ENCODE data around the gene PRX. TPM values are rescaled to one million over a fixed set of nuclear protein-coding genes. Genes with fewer than 3 reads are reported as not detected.

The PRX gene
- 0.80 TPM for total RNA-seq

DNA sequence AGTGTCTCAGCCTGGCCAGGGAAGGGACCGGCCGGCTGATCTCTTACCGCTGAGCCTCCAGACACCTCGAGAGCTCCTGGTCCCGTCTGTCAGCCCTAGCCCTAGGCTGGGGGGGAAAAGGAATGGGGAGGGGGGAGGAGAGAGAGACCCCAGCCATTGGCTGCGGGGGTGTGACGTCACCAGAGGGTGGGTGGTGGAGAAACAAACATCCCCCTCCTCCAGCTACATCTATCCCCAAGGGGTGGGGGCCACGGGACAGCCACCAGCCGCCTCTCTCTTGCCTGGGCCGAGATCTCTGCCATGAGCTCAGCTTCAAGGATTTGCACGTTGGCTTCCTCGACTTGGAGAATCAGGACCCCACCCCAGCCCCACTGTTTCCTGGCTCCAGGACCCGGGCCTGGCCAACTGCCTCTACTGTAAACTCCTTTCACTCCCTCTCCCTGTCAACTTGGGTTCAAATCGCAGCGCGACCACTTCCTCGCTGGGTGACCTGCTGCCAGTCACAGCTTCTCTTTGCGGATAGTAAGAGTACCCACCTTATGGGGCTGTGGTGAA, at the start of gene PRX:
PRX (minus strand) TSS at position 88 of the 555 bp plus-strand sequence. CDS start 5,446 bp downstream, outside the sequence.
- ATAC-seq: no peak

DNA sequence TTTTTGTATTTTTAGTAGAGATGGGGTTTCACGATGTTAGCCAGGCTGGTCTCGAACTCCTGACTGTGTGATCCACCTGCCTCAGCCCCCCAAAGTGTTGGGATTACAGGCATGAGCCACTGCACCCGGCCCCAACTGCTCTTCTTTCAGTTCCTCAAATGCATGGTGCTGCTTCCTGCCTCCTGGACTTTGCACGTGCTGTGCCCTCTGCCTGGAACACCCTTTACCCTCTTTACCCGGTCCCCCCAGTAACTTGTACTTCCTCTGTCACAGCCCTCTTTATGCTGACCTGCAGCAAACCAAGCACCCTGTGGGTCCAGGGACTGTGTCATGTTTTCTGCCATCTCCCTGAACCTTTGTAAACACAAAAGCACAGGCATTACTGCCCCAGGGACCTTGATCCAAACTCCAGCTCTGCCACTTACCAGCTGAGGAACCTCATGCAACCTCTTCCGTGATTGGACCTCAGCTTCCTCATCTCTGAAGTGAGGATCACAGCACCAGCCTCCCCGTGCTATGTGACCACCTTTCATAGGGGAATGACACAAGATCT, 48.6 kb upstream of the PRX start:
- ATAC-seq: no peak

DNA sequence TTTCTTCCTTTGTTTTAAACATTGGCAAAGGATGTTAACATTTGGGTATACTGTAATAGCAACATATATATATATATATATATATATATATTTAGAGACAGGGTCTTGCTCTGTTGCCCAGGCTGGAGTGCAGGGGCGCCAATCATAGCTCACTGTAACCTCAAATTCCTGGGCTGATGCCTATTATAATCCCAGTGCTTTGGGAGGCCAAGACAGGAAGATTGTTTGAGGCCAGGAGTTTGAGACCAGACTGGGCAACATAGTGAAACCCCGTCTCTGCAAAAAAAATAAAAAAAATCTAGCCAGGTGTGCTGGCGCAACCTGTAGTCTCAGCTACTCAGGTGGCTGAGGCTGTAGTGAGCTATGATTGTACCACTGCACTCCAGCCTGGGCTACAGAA, 47.0 kb upstream of the PRX start:
- ATAC-seq: no peak

DNA sequence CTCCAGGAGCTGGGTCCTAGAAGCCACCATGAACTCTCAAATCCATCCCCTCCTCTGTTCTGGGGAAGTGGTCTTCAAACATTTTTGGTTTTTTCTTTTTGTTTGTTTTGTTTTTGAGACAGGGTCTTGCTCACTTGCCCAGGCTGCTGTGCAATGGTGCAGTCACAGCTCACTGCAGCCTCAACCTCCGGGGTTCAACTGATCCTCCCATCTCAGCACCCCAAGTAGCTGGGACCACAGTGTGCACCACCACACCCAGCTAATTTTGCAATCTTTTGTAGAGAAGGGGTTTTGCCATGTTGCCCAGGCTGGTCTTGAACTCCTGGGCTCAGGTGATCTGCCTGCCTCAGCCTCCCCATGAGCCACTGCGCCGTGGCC, 45.4 kb upstream of the PRX start:
- no peak for ATAC-seq

- peak; percentile 4 for ATAC-seq
Measured at GRCh38 chr19:40457953-40458596, 44.9 kb upstream of the PRX start.

DNA sequence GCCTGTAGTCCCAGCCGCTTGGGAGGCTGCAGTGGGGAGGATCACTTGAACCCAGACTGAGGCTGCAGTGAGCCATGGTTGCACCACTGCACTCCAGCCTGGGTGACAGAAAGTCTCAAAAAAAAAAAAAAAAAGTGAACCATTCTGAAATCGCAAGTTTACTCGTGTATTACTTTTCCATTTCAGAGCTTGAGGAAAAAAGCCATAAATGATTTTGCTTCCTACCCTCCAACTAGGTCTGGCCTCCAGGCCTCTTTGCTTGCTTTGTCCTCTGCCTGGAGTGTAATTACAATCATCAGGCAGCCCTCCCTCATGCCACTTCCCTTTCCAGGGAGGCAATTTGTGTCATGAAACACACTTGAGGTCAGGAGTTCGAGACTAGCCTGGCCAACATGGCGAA, 43.9 kb upstream of the PRX start:
- ATAC-seq: no peak

DNA sequence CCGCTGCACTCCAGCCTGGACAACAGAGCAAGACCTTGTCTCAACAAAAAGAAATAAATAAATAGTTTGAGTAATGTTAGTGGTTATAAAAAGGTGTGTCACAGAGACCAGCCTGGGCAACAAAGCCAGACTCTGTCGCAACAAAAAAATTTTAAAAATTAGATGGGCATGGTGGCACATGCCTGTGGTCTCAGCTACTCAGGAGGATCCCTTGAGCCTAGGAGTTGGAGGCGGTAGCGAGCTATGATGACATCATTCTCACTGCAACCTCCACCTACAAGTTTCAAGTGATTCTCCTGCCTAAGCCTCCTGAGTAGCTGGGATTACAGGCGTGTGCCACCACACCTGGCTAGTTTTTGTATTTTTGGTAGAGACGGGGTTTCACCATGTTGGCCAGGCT, 40.8 kb upstream of the PRX start:
- ATAC-seq: peak; percentile 32

- ATAC-seq: peak; percentile 20
Measured at GRCh38 chr19:40453151-40453735, 40.1 kb upstream of the PRX start.

DNA sequence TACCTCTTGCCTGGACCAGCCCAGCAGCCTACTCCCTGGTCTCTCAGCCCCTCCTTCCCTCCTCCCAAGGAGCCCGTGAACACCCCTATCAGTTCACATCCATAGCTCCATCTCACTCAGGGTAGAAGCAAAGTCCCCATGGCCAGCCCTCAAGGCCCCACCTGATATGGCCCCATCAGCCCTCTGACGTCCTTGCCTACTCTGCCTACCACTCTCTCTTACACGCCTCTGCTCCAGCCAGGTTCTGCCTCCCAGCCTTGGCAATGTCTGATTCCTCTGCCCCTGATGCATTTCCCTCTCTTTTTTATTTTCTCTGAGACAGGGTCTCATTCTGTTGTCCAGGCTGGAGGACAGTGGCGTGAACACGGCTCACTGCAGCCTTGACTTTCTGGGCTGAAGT, 38.8 kb upstream of the PRX start:
- ATAC-seq: no peak

GRCh38 chr19:40450664-40451063, 37.5 kb upstream of the PRX start:
- no peak for ATAC-seq

DNA sequence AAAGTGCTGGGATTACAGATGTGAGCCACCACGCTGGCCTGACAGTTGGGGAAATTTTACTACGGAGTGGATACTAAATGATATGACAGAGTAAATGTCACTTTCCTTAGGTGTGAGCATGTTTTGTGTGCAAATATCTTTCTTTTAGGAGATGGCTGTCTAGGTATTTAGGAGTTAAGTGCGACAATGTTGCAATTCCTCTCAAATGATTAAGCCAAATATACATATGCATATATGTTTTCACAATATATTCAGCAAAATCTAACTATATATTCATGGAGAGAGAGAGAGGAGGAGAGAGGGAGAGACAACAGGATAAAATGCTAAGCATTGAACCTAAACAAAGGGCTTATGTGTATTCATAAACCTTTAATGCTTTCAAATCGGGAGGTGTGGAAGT, 36.3 kb upstream of the PRX start:
- no peak for ATAC-seq

- no peak for ATAC-seq
Measured at GRCh38 chr19:40446263-40446784, 33.1 kb upstream of the PRX start.

DNA sequence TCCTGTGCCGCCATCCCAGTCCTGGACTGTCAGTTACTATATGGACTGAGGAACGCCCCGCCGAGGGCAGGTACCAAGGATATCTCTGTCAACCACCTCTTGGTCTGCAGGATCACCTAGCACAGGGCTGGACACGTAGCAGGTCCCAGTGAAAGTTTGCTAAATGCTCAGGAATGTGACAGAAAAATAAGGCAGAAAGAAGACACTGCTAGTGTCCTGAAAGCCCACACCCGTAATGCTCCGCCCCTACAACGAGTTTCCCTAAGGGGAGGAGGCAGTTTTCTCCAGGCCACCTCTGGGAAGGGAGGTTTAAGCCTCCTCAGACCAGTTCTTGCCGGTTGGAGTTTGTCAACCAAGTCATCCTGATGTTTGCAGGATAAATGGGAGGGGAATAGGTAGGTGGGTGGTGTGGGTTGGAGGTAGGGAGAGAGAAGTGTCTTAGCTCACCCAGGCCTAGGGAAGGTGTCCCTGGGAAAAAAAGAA, 32.6 kb upstream of the PRX start:
- ATAC-seq: no peak

- no peak for ATAC-seq
Measured at GRCh38 chr19:40444825-40445312, 31.7 kb upstream of the PRX start.

DNA sequence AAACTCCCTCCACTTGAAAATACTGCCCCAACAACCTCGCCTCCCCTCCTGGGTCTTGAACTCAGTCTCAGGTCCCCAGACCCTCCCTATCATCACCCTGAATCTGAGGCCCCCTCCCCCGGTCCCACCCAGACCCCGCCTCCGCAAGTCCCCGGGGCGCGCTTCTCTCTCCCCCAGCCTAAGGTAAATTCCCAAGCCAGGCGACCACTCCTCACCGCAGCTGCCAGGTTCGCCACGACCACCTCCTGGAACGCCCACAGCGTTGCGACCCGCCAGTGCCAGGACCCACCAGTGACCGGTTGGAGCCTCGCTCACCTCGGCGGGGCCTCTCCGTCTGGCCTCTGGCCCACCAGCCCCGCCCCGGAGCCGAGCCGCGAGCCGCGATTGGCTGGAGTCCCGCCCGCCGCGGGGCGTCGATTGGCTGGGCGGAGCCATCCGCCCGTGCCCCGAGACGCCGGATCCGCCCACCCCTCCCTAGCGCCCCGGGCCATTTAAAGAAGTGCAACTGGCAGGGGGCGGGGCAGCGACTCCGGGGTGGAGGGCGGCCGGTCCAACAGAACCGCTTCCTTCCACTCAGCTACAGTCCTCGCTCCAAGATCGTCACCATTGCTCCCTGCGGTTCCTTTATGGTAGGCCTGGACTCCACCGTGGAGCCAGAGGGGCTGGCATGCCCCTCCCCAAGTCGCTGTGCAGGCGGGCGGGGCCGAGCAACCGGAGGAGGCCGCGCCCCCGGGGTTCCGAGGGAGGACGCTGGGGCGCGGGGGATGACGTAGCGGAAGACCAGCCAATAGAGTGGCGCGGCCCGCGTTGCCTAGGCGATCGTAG, 31.0 kb upstream of the PRX start, which contains the start of gene SERTAD3:
SERTAD3 (minus strand) TSS at position 336 of the 825 bp plus-strand sequence. CDS start 2,255 bp downstream, outside the sequence.
- peak; percentile 83 for ATAC-seq

GRCh38 chr19:40443131-40443999, 30.2 kb upstream of the PRX start:
- ATAC-seq: peak; percentile 87

- no peak for ATAC-seq
Measured at GRCh38 chr19:40442328-40443130, 29.4 kb upstream of the PRX start.

GRCh38 chr19:40441719-40442253, 28.6 kb upstream of the PRX start:
- ATAC-seq: no peak

DNA sequence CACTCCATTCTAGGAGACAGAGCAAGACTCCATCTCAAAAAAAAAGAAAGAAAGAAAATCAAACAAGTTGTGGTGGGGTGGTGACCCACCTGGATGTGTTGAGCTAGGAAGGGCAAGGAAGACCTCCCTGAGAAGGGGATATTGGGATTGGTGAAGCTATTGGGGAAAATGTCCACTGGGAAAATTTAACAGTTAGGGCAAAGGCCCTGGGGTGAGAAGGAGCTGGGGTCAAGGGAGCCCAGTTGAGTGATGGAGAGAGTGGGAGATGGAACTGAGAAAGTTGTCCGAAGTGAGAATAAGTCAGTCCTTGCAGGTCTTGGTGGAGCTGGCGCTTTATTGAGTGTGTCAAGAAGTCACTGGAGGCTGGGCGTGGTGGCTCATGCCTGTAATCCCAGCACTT, 25.1 kb upstream of the PRX start:
- ATAC-seq: no peak
